H1 (cell line): ENCODE data around the gene AGBL4. TPM values are rescaled to one million over a fixed set of nuclear protein-coding genes. Genes with fewer than 3 reads are reported as not detected.

ENCODE experiments used
- CTCF ChIA-PET: fragments of 300-600 bp; sonication (Branson Sonifier 250); formaldehyde crosslinking; loops from one replicate; lab custom pipeline; 2021; ENCODE audit not compliant: partially characterized antibody; lab: Charles Lee
- POLR2A ChIA-PET: fragments of 300-600 bp; sonication (Branson Sonifier 250); formaldehyde crosslinking; loops from one replicate; lab custom pipeline; 2021; ENCODE audit warnings: inconsistent platforms; ENCODE audit not compliant: partially characterized antibody; lab: Charles Lee
- DNase-seq, 2 experiments: peaks; one replicate each; pipeline versions ENCODE4 v3.0.0 to v3.0.0-alpha.2; 2010 to 2022; ENCODE audit warnings: low spot score in 2 of 2, low read depth in 1 of 2, mixed read lengths in 1 of 2
- FAIRE-seq: peaks from 2 replicates; lab custom pipeline; 2011; peaks lifted over from hg19 to GRCh38; lab: Jason Lieb, UNC
- H2AFZ ChIP-seq: 2 replicates; pipeline ENCODE4 v1.8.1; 2012; ENCODE audit warnings: low read length, inconsistent platforms
- H2AK5ac ChIP-seq: 2 replicates; pipeline ENCODE4 v1.6.1; 2013; ENCODE audit warnings: low read depth, low read length
- H2BK120ac ChIP-seq: replicated peaks from 2 replicates; pipeline ENCODE3; 2013; ENCODE audit warnings: low read depth, low read length, inconsistent platforms
- H2BK12ac ChIP-seq: 2 replicates; pipeline ENCODE4 v1.6.1; 2013; ENCODE audit warnings: low read depth, low read length
- H2BK15ac ChIP-seq: 2 replicates; pipeline ENCODE4 v1.6.1; 2013; ENCODE audit warnings: low read length
- H2BK20ac ChIP-seq: 2 replicates; pipeline ENCODE4 v1.6.1; 2013; ENCODE audit warnings: low read length
- H2BK5ac ChIP-seq: 2 replicates; pipeline ENCODE4 v1.6.1; 2013; ENCODE audit warnings: low read depth, low read length
- H3K14ac ChIP-seq: 2 replicates; pipeline ENCODE4 v1.6.1; 2013; ENCODE audit warnings: inconsistent platforms; ENCODE audit not compliant: insufficient read length
- H3K18ac ChIP-seq: 2 replicates; pipeline ENCODE4 v1.6.1; 2013; ENCODE audit warnings: low read length; ENCODE audit errors: extremely low read depth
- H3K23ac ChIP-seq: 2 replicates; pipeline ENCODE4 v1.6.1; 2013; ENCODE audit warnings: inconsistent platforms; ENCODE audit not compliant: insufficient read length
- H3K23me2 ChIP-seq: 2 replicates; pipeline ENCODE4 v1.6.1; 2013; ENCODE audit warnings: low read depth, low read length
- H3K27ac ChIP-seq: 2 replicates; pipeline ENCODE4 v1.6.1; 2011; ENCODE audit warnings: low read depth, low read length, inconsistent platforms
- H3K27me3 ChIP-seq, 4 experiments: replicated peaks in 1 of 4; 1 replicate in 1 of 4; 2 replicates in 3 of 4; pipeline versions ENCODE4 v1.6.1 to v1.8.1; 2011 to 2013; ENCODE audit warnings: low read length in 3 of 4, mild to moderate bottlenecking in 3 of 4, inconsistent platforms in 2 of 4, mixed read lengths in 2 of 4, moderate library complexity in 1 of 4; ENCODE audit not compliant: control insufficient read depth in 3 of 4, insufficient read depth in 3 of 4; ENCODE audit errors: extremely low read depth in 1 of 4
- H3K36me3 ChIP-seq, 4 experiments: 2 replicates each; pipeline versions ENCODE4 v1.6.1 to v1.8.1; 2011 to 2013; ENCODE audit warnings: mild to moderate bottlenecking in 4 of 4, low read length in 3 of 4, moderate library complexity in 2 of 4, control low read depth in 1 of 4, inconsistent platforms in 1 of 4; ENCODE audit not compliant: insufficient read depth in 4 of 4, control insufficient read depth in 2 of 4
- H3K4ac ChIP-seq: replicated peaks from 2 replicates; pipeline ENCODE3; 2013; ENCODE audit warnings: low read length, low read depth, mixed read lengths, inconsistent platforms; ENCODE audit not compliant: insufficient read length
- H3K4me1 ChIP-seq, 4 experiments: replicated peaks in 1 of 4; 1 replicate in 1 of 4; 2 replicates in 3 of 4; pipeline versions ENCODE4 v1.6.1 to v1.8.1; 2011 to 2013; ENCODE audit warnings: low read length in 3 of 4, inconsistent platforms in 2 of 4, mixed read lengths in 1 of 4; ENCODE audit not compliant: insufficient read depth in 4 of 4, control insufficient read depth in 3 of 4
- H3K4me2 ChIP-seq, 2 experiments: 2 replicates each; pipeline versions ENCODE4 v1.6.1 to v1.8.1; 2011 to 2013; ENCODE audit warnings: low read depth in 2 of 2, low read length in 2 of 2, control low read depth in 1 of 2, inconsistent platforms in 1 of 2, mild to moderate bottlenecking in 1 of 2; ENCODE audit not compliant: insufficient read depth in 1 of 2
- H3K4me3 ChIP-seq, 4 experiments: fragments of 200-600, 300-600 bp in 1 of 4; sonication (generic), shearing (Covaris generic), sonication (Bioruptor Twin) in 1 of 4; 2 replicates each; pipeline versions ENCODE4 v1.5.1 to v1.8.1; 2011 to 2016; ENCODE audit warnings: low read length in 4 of 4, low read depth in 3 of 4, control low read depth in 2 of 4, inconsistent platforms in 2 of 4, mild to moderate bottlenecking in 2 of 4, mixed read lengths in 1 of 4, moderate library complexity in 1 of 4; ENCODE audit not compliant: insufficient read depth in 2 of 4; ENCODE audit errors: extremely low read depth in 1 of 4
- H3K56ac ChIP-seq: replicated peaks from 2 replicates; pipeline ENCODE3; 2013; ENCODE audit warnings: low read depth, mild to moderate bottlenecking, mixed read lengths, low read length, inconsistent platforms; ENCODE audit not compliant: insufficient read length
- H3K79me1 ChIP-seq: 2 replicates; pipeline ENCODE4 v1.6.1; 2013; ENCODE audit warnings: low read depth, low read length, control low read depth
- H3K79me2 ChIP-seq, 2 experiments: 2 replicates each; pipeline versions ENCODE4 v1.6.1 to v1.8.1; 2012 to 2013; ENCODE audit warnings: low read length in 2 of 2, mild to moderate bottlenecking in 2 of 2, inconsistent platforms in 1 of 2; ENCODE audit not compliant: insufficient read depth in 2 of 2, control insufficient read depth in 1 of 2
- H3K9ac ChIP-seq, 4 experiments: replicated peaks in 1 of 4; 1 replicate in 1 of 4; 2 replicates in 3 of 4; pipeline versions ENCODE4 v1.6.1 to v1.8.1; 2011 to 2013; ENCODE audit warnings: low read depth in 3 of 4, low read length in 3 of 4, control low read depth in 2 of 4, mild to moderate bottlenecking in 2 of 4, moderate library complexity in 2 of 4, inconsistent platforms in 1 of 4; ENCODE audit errors: extremely low read depth in 1 of 4
- H3K9me3 ChIP-seq, 2 experiments: 2 replicates each; pipeline versions ENCODE4 v1.6.1 to v1.8.1; 2012 to 2013; ENCODE audit warnings: mild to moderate bottlenecking in 2 of 2, moderate library complexity in 2 of 2, control low read depth in 1 of 2, inconsistent platforms in 1 of 2, low read depth in 1 of 2, low read length in 1 of 2, mixed read lengths in 1 of 2; ENCODE audit not compliant: insufficient read depth in 2 of 2
- H4K20me1 ChIP-seq, 2 experiments: replicated peaks in 1 of 2; 2 replicates each; pipeline versions ENCODE3 to v1.8.1; 2011 to 2013; ENCODE audit warnings: inconsistent platforms in 2 of 2, low read length in 2 of 2, mild to moderate bottlenecking in 1 of 2; ENCODE audit not compliant: insufficient read depth in 2 of 2, control insufficient read depth in 1 of 2
- H4K5ac ChIP-seq: 2 replicates; pipeline ENCODE4 v1.6.1; 2013; ENCODE audit warnings: low read length, low read depth, mixed read lengths, inconsistent platforms; ENCODE audit not compliant: insufficient read length
- H4K8ac ChIP-seq: 2 replicates; pipeline ENCODE4 v1.8.0; 2013; ENCODE audit warnings: mild to moderate bottlenecking, moderate library complexity, low read length, inconsistent platforms; ENCODE audit not compliant: insufficient read depth; ENCODE audit errors: extremely low read depth
- H4K91ac ChIP-seq: replicated peaks from 2 replicates; pipeline ENCODE3; 2013; ENCODE audit warnings: low read length, mixed read lengths, inconsistent platforms; ENCODE audit not compliant: insufficient read length
- CBX5 ChIP-seq: fragments of 300-800, 300-1000 bp; sonication (generic); IDR thresholded peaks from 2 replicates; pipeline ENCODE4 v1.7.1; 2016; ENCODE audit warnings: antibody characterized with exemption, low read length, low read depth
- CHD2 ChIP-seq: IDR thresholded peaks from 2 replicates; pipeline ENCODE4 v1.6.1; 2012; ENCODE audit warnings: low read length, improper control_type of control experiment
- CTBP2 ChIP-seq: IDR thresholded peaks from 2 replicates; pipeline ENCODE4 v1.7.0; 2011; ENCODE audit warnings: borderline replicate concordance, mild to moderate bottlenecking, moderate library complexity, mixed read lengths, low read length; ENCODE audit not compliant: insufficient read depth, insufficient read length
- EZH2 ChIP-seq: fragments of 200-600 bp; sonication (generic); IDR thresholded peaks from 2 replicates; pipeline ENCODE4 v1.7.1; 2012; ENCODE audit warnings: low read depth, mild to moderate bottlenecking, moderate library complexity, low read length, inconsistent platforms; ENCODE audit not compliant: severe bottlenecking
- GABPA ChIP-seq: IDR thresholded peaks from 2 replicates; pipeline ENCODE4 v1.6.1; 2011; ENCODE audit warnings: mild to moderate bottlenecking, low read length, moderate library complexity, borderline replicate concordance; ENCODE audit not compliant: insufficient read depth
- GTF2F1 ChIP-seq: IDR thresholded peaks from 2 replicates; pipeline ENCODE4 v1.6.1; 2012; ENCODE audit warnings: low read depth, low read length, improper control_type of control experiment, borderline replicate concordance
- JUND ChIP-seq: IDR thresholded peaks from 2 replicates; pipeline ENCODE4 v1.6.1; 2011; ENCODE audit warnings: mild to moderate bottlenecking, improper control_type of control experiment, low read length
- KDM1A ChIP-seq: fragments of 200-600, 300-600 bp; sonication (generic); IDR thresholded peaks from 2 replicates; pipeline ENCODE4 v1.7.1; 2016; ENCODE audit warnings: mild to moderate bottlenecking, low read length, borderline replicate concordance
- RFX5 ChIP-seq: IDR thresholded peaks from 2 replicates; pipeline ENCODE4 v1.6.1; 2011; ENCODE audit warnings: low read depth, low read length, improper control_type of control experiment, borderline replicate concordance
- RNF2 ChIP-seq: fragments of 200-900, 300-1000 bp; sonication (generic); IDR thresholded peaks from 2 replicates; pipeline ENCODE4 v1.7.1; 2016; ENCODE audit warnings: borderline replicate concordance, low read depth, mild to moderate bottlenecking, antibody characterized with exemption, low read length; ENCODE audit not compliant: poor library complexity, severe bottlenecking; ENCODE audit errors: missing control alignments
- SAP30 ChIP-seq: fragments of 300-600 bp; sonication (generic); IDR thresholded peaks from 2 replicates; pipeline ENCODE4 v1.7.1; 2012; ENCODE audit warnings: low read length, moderate library complexity, mild to moderate bottlenecking, inconsistent platforms; ENCODE audit not compliant: insufficient read depth, insufficient replicate concordance
- TBP ChIP-seq: IDR thresholded peaks from 2 replicates; pipeline ENCODE4 v1.6.1; 2011; ENCODE audit warnings: low read depth, low read length, improper control_type of control experiment
- WGBS, 2 experiments: shearing (Covaris generic) in 1 of 2; methylation state at CpG; one replicate each; pipeline versions ENCODE4 v1.1.6 to v1.1.7; 2013 to 2015; ENCODE audit warnings: low lambda C conversion rate in 2 of 2, mixed read lengths in 2 of 2, inconsistent platforms in 1 of 2, low coverage in 1 of 2, missing lambda C conversion rate in 1 of 2; ENCODE audit not compliant: insufficient replicate concordance in 2 of 2, insufficient coverage in 1 of 2, insufficient read length in 1 of 2; ENCODE audit errors: extremely low coverage in 1 of 2, missing lambda C conversion rate in 1 of 2; 5-methylcytosine and 5-hydroxymethylcytosine counted together
- polyA plus RNA-seq, 7 experiments: library from polyadenylated mRNA; depleted of rRNA in 3 of 7; stranded (reverse) in 5 of 7; unstranded in 2 of 7; fragments of >200 nt in 5 of 7; fragments of 200-250 nt in 2 of 7; gene quantifications; 1 replicate in 5 of 7; 2 replicates in 1 of 7; 4 replicates in 1 of 7; pipeline versions ENCODE4 v1.2.1 to v1.2.3, GENCODE V29; 2011 to 2013; ENCODE audit warnings: missing spikeins in 2 of 7, mixed read lengths in 2 of 7
- total RNA-seq: library from RNA; stranded (reverse); fragmentation: NEBNext Ultra II Directional; extraction: Animal tissue kit (Norgen Biotek cat#: 25700); gene quantifications from 2 replicates; pipeline ENCODE4 v1.2.1, GENCODE V29; 2021

The AGBL4 gene
- total and polyA plus RNA-seq, 2 of the 8 experiments (the other 6 are each of a cell fraction or from before 2014, with no cell fraction given) = 0.41 to 0.45 TPM

- Histone ChIP-seq H2AFZ (no peak overlapping the region), H3K14ac (no peak overlapping the region), H3K79me2 (no peaks in the 10 kb centered on the region), H4K5ac (no peak overlapping the region), H3K79me1 (no peaks in the 10 kb centered on the region), H3K27ac (no peak overlapping the region), H4K20me1 (no peaks in the 10 kb centered on the region), H3K23ac (no peak overlapping the region), H3K18ac (no peak overlapping the region), H3K9me3 (peaks cover 70 to 77% of the 10 kb centered on the region in 2 experiments), H3K4me2 (no peak overlapping the region), H2BK120ac (no peak overlapping the region), H3K4me3 (no peak overlapping the region), H3K36me3 (no peaks in the 10 kb centered on the region), H4K8ac (no peak overlapping the region), H2BK5ac (no peak overlapping the region), H3K56ac (no peak overlapping the region), H4K91ac (no peak overlapping the region), H3K4ac (no peak overlapping the region), H3K23me2 (no peaks in the 10 kb centered on the region), H3K27me3 (no peaks in the 10 kb centered on the region), H3K9ac (no peak overlapping the region), H2BK20ac (no peak overlapping the region), H2BK15ac (no peak overlapping the region), H2AK5ac (no peak overlapping the region), H3K4me1 (no peaks in the 10 kb centered on the region; a peak in 1 of 7 replicates), H2BK12ac (no peak overlapping the region)
- POLR2A ChIA-PET = no interaction called here
- 95% methylated on average over 2 of the region's 2 CpGs; no CpG with 5 or more reads in 1 of the 2 experiments for WGBS, 2 experiments
- DNase-seq (no peak), FAIRE-seq (no peak)
- CTCF ChIA-PET = no interaction called here
- no peak for TF ChIP-seq CTBP2
- no peak for TF ChIP-seq RFX5
- TF ChIP-seq SAP30 = no peak
- TF ChIP-seq TBP = no peak
- TF ChIP-seq EZH2 = no peak
- no peak for TF ChIP-seq JUND
- no peak for TF ChIP-seq CBX5
- TF ChIP-seq KDM1A = no peak
- TF ChIP-seq RNF2 = no peak
- TF ChIP-seq GTF2F1 = no peak
- TF ChIP-seq CHD2 = no peak
- no peak for TF ChIP-seq GABPA
Measured at GRCh38 chr1:49298304-49298703, 725.5 kb downstream of the AGBL4 start.
